HS-27A (cell line): ENCODE data around the gene SMYD3.
"Not testable (repeated sequence)": the region's sequence is repeated elsewhere in the genome, so short reads cannot be mapped to it uniquely, and the experiment has no call there.

Experiments
- DNase-seq: peaks from one replicate; pipeline ENCODE4 v3.0.0-alpha.2; 2012; ENCODE audit warnings: low read depth, missing footprints

The SMYD3 gene

GRCh38 chr1:245718123-245718522, 789.0 kb downstream of the SMYD3 start:
- DNase-seq = no peak

- DNase-seq = no peak
Observed at GRCh38 chr1:245717611-245718010, 789.5 kb downstream of the SMYD3 start.

- no peak for DNase-seq
Observed at GRCh38 chr1:245716561-245716960, 790.5 kb downstream of the SMYD3 start.

- peak; percentile 36 for DNase-seq
Observed at GRCh38 chr1:245715970-245716369, 791.1 kb downstream of the SMYD3 start.

GRCh38 chr1:245715291-245715701, 791.8 kb downstream of the SMYD3 start:
- DNase-seq = no peak

- DNase-seq = not testable (repeated sequence)
Observed at GRCh38 chr1:245714027-245714426, 793.1 kb downstream of the SMYD3 start.

GRCh38 chr1:245710961-245711903, 795.8 kb downstream of the SMYD3 start:
- no peak for DNase-seq

- DNase-seq = no peak
Observed at GRCh38 chr1:245707941-245708340, 799.1 kb downstream of the SMYD3 start.

- DNase-seq = peak; percentile 17
Observed at GRCh38 chr1:245704765-245705164, 802.3 kb downstream of the SMYD3 start.

- no peak for DNase-seq
Observed at GRCh38 chr1:245704341-245704740, 802.7 kb downstream of the SMYD3 start.

- DNase-seq = no peak
Observed at GRCh38 chr1:245702346-245702745, 804.7 kb downstream of the SMYD3 start.

- DNase-seq = no peak
Observed at GRCh38 chr1:245701631-245702030, 805.4 kb downstream of the SMYD3 start.

- no peak for DNase-seq
Observed at GRCh38 chr1:245700631-245701030, 806.4 kb downstream of the SMYD3 start.
